GM18867 (cell line): ENCODE measurements around the gene THSD7B.
A peak's percentile ranks its signal among the peaks of the same experiment; 100 is the strongest.

Experiments
- ATAC-seq: cut with Tn5 transposase; IDR thresholded peaks from one replicate; pipeline ENCODE4 v1.9.1; 2021; ENCODE audit warnings: mild to moderate bottlenecking, moderate library complexity; ENCODE audit not compliant: unreplicated experiment

THSD7B gene

GRCh38 chr2:137151731-137152130 lies 386.4 kb downstream of the THSD7B start:
- no peak for ATAC-seq

- no peak for ATAC-seq
These were observed 389.6 kb downstream of the THSD7B start for GRCh38 chr2:137154946-137155345.

DNA sequence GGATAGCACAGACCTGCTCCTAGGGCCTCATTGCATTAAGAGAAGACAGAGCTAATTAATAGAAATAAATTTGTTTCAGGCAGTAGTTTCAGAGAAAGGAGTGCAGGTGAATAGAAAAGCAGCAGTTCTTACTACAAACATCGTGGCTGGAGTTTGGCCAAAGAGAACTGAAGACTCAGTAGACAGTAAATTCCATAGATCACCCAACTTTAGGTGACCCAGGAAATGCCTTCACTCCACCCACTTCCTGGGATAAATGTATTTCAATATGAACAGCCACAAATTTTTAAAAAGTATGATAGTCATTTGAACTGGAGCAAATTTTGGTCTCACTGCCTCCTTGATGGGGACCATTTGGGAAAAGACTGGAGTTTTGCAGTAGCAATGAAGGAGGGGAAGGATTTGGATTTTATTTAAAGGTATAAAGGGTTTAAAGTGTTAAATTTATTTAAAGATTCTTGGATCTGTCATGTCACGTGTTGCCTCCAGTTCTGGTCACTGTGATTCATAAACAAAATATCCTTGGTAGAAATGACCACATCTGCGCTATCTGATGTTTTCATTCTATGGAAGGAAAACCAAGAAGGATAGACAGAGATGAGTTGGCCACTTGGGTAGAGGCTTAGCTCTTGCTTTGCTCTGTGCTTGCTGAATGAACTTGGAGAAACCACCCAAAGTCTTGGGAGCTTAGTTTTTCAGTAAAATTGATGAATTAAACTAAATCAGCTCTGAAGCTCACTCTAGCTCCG lies 390.2 kb downstream of the THSD7B start:
- no peak for ATAC-seq

DNA sequence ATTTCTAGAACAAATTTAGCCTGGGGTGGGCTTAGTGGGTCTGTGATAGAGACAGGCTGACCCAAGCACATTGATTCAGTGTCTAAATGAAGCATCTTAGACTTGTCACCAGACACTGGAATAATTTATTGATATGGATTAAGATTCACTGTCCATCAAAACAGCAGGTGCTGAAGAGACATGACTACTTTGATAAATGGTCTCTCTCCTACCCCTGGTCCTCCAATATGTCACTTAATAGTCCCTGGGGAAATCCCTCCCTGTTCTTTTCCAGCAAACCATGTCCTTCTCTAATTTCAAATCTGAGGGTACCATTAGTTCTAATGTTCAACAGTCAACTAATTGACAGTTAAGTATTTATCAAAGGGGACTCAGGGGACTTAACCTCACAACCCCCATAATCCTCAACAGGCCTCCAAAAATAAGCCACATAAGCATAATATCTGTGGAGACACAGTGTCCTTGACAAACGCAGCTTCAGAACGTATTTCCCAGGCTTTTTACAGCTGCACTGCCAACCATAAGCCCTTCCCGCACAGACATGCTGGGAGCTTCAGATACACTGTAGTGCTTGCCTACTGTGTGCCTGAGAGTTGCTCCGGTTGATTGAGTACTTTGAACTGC lies 391.0 kb downstream of the THSD7B start:
- ATAC-seq, result no peak

DNA sequence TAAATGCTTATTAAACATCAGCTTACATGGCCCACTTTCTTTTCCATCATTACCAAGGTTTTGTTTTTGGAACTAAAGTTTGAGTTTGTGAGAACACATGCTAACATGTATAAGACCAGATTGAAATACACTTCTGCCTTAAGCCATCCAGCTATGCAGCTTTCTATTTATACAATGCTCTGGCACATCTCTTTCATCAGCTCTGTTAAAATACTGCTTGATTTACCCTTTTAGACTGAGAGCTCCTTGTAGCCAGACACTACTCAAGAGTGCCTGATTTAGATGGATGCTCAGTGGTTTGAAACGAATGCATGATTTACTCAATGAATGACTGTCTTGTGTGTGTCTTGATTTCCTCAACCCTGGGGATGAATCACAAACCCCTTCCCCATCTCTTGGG lies 392.5 kb downstream of the THSD7B start:
- ATAC-seq, result no peak

GRCh38 chr2:137161250-137161649 lies 395.9 kb downstream of the THSD7B start:
- ATAC-seq, result no peak

- ATAC-seq, result no peak
These were observed 400.6 kb downstream of the THSD7B start for GRCh38 chr2:137165968-137166367.

DNA sequence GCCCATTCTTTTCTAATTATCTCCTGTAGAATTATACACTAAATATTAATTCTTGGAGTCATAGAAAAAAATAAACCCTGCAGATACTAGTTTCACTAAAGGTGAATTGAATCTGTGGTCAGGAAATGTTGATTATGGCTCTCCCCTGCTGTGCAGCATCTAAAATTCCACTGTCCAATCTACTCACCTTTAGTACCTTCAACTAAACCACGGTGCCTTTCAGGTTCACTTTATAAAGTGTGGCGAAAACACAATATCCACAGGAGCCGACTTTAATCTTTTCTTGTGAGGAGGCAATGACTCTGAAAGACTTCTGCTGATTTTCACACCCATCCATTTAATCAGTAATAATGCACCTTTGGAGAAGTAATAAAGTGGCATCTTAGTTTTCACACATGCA lies 402.3 kb downstream of the THSD7B start:
- no peak for ATAC-seq

GRCh38 chr2:137168552-137168951 lies 403.2 kb downstream of the THSD7B start:
- no peak for ATAC-seq

- no peak for ATAC-seq
These were observed 406.8 kb downstream of the THSD7B start for GRCh38 chr2:137172162-137172561.

GRCh38 chr2:137173463-137173862 lies 408.1 kb downstream of the THSD7B start:
- peak; percentile 100 for ATAC-seq

DNA sequence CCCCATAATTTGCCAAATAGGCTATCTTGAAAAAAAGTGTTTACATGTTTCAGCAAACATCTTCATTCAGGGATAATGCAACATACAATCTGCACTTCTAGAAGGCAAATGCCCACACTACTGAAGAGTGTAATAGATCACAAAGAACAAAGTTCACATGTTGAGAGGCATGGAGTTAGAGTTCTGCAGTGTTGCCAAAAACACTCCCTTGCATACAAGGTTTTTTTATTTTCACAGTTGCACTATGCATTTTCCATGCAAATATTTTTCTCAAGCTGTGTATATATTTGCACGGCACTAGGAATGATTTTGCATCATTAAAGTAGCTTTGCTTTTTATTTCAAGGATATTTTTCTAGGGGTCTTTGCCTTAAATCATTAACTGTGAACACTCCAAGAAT lies 409.9 kb downstream of the THSD7B start:
- no peak for ATAC-seq

DNA sequence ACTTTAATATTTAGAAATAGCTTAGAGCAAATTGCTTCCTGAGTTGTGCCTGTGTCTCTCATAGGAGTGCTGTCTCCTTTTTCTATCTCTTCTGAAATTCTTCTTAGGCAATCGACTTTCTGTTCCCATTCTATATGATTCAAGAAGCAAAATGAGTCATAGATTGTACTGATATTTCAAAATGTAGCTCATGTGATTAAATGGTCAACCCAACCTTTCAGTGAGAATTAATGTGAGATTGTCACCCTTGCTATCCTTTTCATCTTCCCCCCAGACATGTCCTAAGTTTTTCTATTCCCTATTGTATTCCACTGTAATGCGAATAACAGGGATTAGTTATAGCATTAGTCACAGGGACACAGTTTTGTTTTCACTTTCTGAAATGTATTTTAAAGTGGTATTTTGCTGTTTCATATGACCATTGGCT lies 413.6 kb downstream of the THSD7B start:
- ATAC-seq, result peak; percentile 68

DNA sequence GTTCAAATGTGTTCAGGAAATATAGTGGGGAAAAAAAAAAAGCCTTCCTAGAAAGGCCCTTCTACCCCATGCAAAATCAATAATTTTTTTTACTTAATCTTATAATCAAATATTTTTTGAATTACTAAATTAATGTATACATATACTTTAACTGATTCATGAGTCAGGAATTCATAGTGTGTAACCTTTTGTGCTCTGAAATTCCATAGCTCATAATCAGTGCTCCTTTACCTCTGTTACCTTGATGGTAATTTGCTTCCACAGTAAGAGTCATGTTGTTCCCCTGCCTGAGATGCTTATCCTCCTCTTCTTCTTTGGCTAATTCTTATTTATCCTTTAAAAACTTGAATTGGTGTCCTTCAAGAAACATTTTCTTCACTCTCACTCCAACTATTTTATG lies 414.2 kb downstream of the THSD7B start:
- no peak for ATAC-seq

GRCh38 chr2:137180012-137180411 lies 414.7 kb downstream of the THSD7B start:
- ATAC-seq, result no peak

DNA sequence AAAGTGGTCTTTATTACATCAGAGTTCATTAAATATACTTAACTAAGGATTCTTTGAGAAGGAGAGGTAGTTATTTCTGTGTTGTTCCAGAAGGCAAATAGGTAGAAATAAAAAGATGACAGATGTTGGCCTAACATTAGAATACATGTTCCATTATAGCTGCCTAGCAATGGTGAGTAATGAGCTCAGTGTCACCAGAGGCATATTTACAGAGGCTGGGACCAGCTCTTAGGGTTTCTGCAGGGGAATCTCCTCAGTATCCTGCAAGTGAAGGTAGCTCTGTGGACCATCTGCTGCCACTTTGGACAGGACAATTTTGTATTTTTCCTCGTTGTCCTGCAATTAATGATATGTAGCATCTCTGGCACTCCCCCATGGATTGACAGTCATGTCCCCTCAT lies 416.0 kb downstream of the THSD7B start:
- ATAC-seq, result no peak

DNA sequence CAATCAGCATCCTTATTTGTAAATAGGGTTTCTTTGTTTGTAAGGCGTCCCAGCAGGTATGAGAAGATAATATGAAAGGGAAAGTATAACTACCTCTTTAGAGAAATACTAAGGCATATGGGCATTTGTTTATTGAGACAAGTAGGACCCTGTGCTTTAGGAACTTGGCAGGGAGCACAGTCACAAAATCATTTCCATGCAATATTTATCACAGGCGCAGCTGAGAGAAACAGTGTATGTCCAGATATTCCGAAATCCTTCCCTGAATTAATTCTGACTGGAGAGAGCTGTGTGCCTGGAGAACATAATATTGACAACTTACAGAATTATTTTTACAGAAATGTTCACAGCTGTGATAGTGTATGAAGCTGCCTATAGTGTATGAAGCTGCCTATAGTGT lies 416.7 kb downstream of the THSD7B start:
- no peak for ATAC-seq

- ATAC-seq, result no peak
These were observed 418.0 kb downstream of the THSD7B start for GRCh38 chr2:137183206-137183898.

GRCh38 chr2:137185378-137186078 lies 420.2 kb downstream of the THSD7B start:
- ATAC-seq, result no peak

DNA sequence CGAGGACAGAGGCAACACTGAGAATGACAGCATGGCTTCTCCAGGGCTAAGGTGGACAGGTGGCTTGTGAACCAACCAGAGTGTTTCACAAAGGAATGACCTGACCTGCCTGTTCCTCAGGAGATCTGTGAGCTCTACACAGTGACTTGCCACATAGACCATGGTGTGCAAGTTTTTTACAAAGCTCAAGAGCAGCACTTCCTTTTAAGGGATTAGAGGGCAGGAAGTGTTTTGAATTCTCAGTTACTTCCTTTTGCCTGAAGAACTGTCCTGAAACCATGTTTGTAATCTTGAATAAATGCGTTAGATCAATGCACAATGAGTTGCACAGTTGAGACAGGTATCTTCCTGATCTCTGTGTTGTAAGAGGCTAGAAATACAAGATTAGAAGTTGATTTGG lies 421.9 kb downstream of the THSD7B start:
- ATAC-seq, result no peak

GRCh38 chr2:137190411-137191195 lies 425.3 kb downstream of the THSD7B start:
- ATAC-seq, result no peak
